Lower leg skin (tissue), 3 donors: ENCODE measurements around the gene IZUMO1.

Experiments used
- POLR2A ChIP-seq, 2 donors: fragments of 450-650 bp; IDR thresholded peaks; one replicate each; pipeline ENCODE4 v1.6.1; 2016 to 2017; ENCODE audit warnings: antibody characterized with exemption in 2 of 2, mild to moderate bottlenecking in 1 of 2, moderate library complexity in 1 of 2
- TF ChIP-seq, protein P1 (sequence below), 3 donors: fragments of 450-650 bp; IDR thresholded peaks; one replicate each; pipeline ENCODE4 v1.5.1; 2016; ENCODE audit warnings: antibody characterized with exemption in 3 of 3, mild to moderate bottlenecking in 3 of 3, moderate library complexity in 2 of 3

DNA sequence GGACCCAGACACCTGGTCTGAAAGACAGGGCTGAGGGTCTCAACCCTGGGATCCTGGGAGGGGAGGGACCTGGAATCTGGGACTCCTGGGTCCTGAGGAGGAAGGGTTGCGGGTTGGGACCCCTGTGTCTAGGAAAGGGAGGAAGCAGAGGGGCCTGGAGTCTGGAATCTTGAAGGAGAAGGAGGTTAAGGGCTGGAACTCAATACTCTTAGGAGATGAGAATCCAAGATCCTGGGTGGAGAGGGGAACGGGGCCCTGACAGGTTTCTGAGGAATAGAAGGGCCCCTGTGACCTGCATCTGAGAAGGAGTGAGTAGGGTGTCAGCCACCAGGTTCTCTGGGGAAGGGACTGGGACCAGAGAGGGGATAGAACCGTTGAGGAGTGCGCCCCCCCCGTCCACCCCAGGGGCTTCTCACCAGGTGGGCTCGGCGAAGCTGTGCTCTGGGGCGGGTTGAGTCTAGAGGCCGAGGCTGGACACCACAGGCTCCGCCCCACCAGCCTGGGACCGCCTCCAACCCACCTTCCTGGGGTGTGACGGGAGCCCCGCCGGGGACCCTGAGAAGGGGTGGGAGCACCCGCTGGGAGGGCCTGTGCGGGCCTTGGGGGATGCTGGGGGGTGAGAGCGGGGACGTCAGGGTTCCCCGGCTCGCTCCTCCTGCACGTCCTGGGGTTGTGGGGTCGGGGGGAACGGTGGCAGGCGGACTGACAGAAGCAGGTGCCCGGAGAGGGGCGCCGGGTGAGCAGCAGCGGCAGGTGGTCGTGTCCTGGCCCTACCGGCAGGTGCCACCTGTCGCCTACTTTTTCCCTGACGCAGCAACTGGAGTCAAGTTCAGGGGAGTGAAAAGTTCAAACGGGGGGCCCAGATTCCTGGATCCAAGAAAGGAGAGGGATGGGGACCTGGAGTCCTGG lies 27.2 kb downstream of the IZUMO1 start, which contains the start of gene MAMSTR:
- TF ChIP-seq, protein P1, sequence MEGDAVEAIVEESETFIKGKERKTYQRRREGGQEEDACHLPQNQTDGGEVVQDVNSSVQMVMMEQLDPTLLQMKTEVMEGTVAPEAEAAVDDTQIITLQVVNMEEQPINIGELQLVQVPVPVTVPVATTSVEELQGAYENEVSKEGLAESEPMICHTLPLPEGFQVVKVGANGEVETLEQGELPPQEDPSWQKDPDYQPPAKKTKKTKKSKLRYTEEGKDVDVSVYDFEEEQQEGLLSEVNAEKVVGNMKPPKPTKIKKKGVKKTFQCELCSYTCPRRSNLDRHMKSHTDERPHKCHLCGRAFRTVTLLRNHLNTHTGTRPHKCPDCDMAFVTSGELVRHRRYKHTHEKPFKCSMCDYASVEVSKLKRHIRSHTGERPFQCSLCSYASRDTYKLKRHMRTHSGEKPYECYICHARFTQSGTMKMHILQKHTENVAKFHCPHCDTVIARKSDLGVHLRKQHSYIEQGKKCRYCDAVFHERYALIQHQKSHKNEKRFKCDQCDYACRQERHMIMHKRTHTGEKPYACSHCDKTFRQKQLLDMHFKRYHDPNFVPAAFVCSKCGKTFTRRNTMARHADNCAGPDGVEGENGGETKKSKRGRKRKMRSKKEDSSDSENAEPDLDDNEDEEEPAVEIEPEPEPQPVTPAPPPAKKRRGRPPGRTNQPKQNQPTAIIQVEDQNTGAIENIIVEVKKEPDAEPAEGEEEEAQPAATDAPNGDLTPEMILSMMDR (IDR thresholded peaks at IDR 0.05) = no peak
- no peak for TF ChIP-seq POLR2A (IDR thresholded peaks at IDR 0.05)
